ENCODE data around the gene ANKRD34B. TPM values are rescaled to one million over a fixed set of nuclear protein-coding genes. Genes with fewer than 3 reads are reported as not detected.

The ANKRD34B gene
- polyA plus RNA-seq, result not detected

DNA sequence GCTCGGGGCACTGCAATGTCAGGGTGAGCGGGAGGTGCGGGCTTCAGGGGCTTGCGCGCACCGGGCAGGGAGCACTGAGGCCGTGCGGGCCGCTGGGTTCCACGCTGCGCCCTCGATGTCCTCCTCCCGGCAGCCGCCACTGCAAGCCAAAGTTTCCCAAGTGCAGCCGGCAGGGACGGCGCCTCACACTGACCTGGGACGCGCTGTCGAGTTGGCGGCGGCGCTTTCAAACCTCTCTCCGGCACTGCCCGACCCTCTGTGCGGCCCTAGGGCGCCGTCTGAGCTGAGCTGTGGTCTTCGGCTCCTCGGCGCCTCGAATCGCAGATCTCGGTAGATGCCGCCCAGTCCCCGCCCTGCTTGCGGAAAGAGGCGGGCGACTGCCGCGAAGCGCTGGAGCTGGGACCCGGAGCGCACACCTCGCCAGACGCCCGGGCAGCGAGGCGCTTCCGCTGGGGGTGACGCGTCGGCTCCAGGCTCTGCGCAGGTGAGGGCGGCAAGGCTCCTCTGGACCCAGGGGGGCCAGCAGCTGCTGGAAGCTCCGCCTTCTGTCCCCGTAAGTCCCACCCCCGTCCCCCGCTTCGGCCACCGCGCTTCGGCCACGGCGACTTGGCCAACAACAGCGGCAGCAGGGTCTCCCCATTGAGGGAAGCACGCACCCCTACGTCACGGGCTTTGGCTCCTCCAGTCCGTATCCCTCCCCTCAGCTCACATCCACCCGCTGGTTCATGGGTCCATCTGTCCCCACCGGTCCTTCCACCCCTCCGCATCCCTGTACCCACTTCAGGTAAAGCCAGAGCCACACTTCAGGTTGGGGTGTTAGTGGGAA lies at the start of gene ANKRD34B:
Gene ANKRD34B (minus strand): TSS at position 320 of the 826 bp plus-strand sequence. CDS start 10,261 bp downstream, outside the sequence.
- no peak within 1 kb of the TSS for H3K27ac Mint-ChIP-seq
- H3K36me3 Mint-ChIP-seq, result no peaks in the 10 kb centered on the region
- H3K27me3 Mint-ChIP-seq, result peaks cover 59% of the 10 kb centered on the region
- H3K9me3 Mint-ChIP-seq, result peaks cover 0 to 2% (median 0%) of the 10 kb centered on the region in 3 donors
- H3K4me3 Mint-ChIP-seq, result peak within 1 kb of the TSS; percentile 32 to 89 (median 80)
- H3K4me1 Mint-ChIP-seq, result peaks cover 2 to 9% (median 5%) of the 10 kb centered on the region in 3 donors

DNA sequence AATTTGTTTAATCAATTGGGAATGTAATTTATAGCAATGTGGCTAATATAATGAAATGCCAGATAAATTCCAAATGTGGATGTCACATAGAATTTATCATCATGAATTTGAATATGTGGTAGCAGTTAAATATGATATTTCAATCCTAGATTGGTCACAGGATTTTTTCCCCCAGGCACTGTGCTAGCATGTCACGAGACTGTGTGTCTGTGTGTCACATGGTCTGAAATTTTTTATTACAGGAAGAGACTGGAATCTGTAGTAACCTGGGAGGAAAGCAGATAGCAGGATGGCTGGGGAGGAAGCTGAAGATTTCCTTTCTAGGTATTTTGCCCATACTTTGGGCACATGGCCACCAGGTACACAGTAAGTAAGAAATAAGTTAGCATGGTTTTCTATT lies 49.0 kb upstream of the ANKRD34B start:
- Mint-ChIP-seq H3K4me3 (no peak overlapping the region), H3K27me3 (no peaks in the 10 kb centered on the region), H3K9me3 (peaks cover 0 to 3% (median 0%) of the 10 kb centered on the region in 3 donors), H3K36me3 (peaks cover 8% of the 10 kb centered on the region), H3K27ac (no peak overlapping the region), H3K4me1 (no peaks in the 10 kb centered on the region)

DNA sequence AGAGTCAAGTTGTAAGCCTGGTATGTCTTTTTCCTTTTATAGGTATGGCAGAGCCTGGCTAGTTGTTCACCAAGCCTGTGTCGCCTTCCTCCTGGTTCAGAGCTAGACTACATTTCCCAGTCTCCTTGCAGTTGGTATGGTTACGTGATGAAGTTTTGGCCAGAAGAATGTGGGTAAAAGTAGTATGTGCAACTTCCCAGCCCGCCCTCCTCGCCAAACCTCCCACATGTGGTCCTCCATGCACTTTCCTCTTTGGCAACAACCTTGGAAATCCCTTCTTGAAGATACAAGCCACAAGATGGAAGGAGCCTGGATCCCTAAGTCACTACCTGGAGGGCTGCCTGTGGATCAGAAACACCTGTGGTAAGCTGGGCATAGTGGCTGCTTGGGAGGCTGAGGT lies 48.4 kb upstream of the ANKRD34B start:
- H3K27me3 Mint-ChIP-seq, result no peaks in the 10 kb centered on the region
- H3K27ac Mint-ChIP-seq, result peak overlapping the region in 1 of 3 donors; percentile 82
- peaks cover 0 to 3% (median 0%) of the 10 kb centered on the region in 3 donors for H3K9me3 Mint-ChIP-seq
- no peaks in the 10 kb centered on the region for H3K4me1 Mint-ChIP-seq
- peaks cover 8% of the 10 kb centered on the region for H3K36me3 Mint-ChIP-seq
- no peak overlapping the region for H3K4me3 Mint-ChIP-seq

DNA sequence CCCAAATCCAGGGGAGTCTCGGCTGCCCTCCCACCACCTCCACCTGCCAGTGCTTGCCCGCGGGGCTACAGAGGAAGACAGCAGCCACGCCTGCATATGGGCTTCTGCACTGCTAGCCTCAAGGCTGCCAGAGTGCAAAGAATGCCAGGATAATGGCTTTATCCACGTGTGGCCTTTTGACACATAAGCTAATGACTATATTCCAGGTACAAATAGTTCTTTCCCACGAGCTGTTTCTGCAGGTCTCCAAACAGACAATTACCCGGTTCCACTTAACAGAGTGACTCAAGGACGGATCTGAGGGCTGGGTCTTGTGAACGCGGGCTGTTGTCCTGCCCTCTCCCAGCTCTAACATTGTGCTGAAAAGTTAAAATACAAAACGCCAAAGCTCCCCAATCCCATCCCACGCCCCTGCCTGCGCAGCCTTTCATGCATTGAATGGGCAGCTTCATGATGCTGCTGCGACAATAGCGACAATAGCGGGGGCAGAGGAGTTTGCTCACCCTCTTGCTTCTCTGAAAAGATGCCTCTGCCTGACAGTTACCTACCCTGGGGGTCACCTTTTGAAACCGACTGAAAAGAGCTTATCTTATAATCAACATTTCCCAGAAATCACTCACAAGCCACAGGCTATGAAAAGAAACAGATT lies 45.3 kb upstream of the ANKRD34B start:
- Mint-ChIP-seq H3K27ac (no peak overlapping the region), H3K4me1 (no peaks in the 10 kb centered on the region), H3K36me3 (peaks cover 5% of the 10 kb centered on the region), H3K4me3 (no peak overlapping the region), H3K9me3 (no peaks in the 10 kb centered on the region), H3K27me3 (no peaks in the 10 kb centered on the region)

DNA sequence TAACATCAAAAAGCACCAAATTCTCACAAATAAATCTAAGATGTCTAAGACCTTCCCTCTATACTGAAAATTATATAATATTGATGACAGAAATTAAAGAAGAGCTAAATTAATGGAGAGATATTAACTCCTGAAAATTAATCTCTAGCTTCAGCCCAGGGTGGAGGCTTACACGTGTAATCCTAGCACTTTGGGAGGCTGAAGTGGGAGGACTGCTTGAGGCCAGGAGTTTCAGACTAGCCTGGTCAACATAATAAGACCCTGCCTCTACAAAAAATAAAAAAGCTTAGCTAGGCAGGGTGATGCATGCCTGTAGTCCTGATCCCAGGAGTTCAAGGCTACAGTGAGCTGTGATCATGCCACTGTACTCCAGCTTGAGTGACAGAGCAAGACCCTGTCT lies 39.6 kb upstream of the ANKRD34B start:
- Mint-ChIP-seq H3K4me3 (no peak overlapping the region), H3K4me1 (no peaks in the 10 kb centered on the region), H3K27ac (no peak overlapping the region), H3K27me3 (no peaks in the 10 kb centered on the region), H3K36me3 (peaks cover 6% of the 10 kb centered on the region), H3K9me3 (peaks cover 0 to 7% (median 5%) of the 10 kb centered on the region in 3 donors)

DNA sequence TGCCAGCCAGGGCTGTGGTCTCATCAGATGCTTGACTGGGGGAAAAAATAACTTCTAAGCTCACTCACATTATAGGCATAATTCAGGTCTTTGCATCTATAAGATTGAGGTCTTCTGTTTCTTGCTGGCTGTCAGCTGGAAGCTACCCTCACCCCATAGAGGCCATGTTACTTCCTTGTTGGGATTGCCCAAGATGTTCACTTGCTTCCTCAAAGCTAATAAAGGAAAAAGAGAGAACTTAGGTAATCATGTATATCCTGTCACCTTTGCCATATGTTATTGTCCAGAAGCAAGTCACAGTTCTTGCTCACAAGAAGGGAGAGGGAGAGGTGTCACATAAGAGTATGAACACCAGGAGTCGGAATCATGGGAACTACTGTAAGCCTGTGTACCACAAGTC lies 38.7 kb upstream of the ANKRD34B start:
- Mint-ChIP-seq H3K9me3 (peaks cover 0 to 7% (median 5%) of the 10 kb centered on the region in 3 donors), H3K36me3 (peaks cover 6% of the 10 kb centered on the region), H3K27me3 (no peaks in the 10 kb centered on the region), H3K4me1 (no peaks in the 10 kb centered on the region), H3K27ac (peak overlapping the region in 1 of 3 donors; percentile 35), H3K4me3 (no peak overlapping the region)

DNA sequence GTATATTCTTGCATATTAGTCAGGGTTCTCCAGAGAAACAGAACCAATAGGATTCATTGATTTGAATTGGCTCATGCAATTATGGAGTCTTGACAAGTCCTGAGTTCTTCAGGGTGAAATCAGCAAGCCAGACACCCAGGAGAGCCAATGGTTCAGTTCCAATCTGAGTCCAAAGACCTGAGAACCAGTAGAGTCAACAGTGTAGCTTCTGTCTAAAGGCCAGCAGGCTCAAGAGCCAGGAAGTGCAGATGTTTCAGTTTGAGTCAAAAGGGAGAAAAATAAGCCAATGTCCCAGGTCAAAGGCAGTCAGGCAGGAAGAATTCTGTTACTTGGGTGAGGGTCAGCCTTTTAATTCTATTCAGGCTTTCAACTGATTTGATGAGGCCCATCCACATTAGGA lies 37.8 kb upstream of the ANKRD34B start:
- Mint-ChIP-seq H3K27ac (no peak overlapping the region), H3K36me3 (peaks cover 6% of the 10 kb centered on the region), H3K27me3 (no peaks in the 10 kb centered on the region), H3K4me3 (no peak overlapping the region), H3K4me1 (peaks cover 0 to 1% (median 0%) of the 10 kb centered on the region in 3 donors), H3K9me3 (peaks cover 0 to 7% (median 5%) of the 10 kb centered on the region in 3 donors)

DNA sequence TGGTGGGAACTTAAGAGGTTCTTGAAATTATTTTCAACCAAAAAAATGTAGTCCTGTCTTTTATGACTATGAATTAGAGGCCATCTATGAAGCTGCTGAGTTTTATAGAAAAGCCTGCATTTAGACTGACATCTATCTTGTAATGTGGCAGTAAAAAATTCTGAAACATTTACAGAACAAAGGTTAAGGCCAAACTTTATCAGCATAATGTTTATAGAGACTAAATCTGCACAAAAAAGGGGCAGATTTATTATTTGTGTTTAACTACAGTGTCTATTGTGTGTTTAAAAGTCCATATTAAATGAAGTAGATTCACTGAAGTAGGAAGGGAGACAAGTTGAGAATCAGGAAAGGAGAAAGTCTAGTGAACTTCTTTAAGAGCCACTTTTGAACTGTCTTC lies 37.3 kb upstream of the ANKRD34B start:
- peaks cover 6% of the 10 kb centered on the region for H3K36me3 Mint-ChIP-seq
- no peak overlapping the region for H3K4me3 Mint-ChIP-seq
- no peak overlapping the region for H3K27ac Mint-ChIP-seq
- H3K9me3 Mint-ChIP-seq, result peaks cover 0 to 7% (median 5%) of the 10 kb centered on the region in 3 donors
- peaks cover 0 to 1% (median 0%) of the 10 kb centered on the region in 3 donors for H3K4me1 Mint-ChIP-seq
- no peaks in the 10 kb centered on the region for H3K27me3 Mint-ChIP-seq

DNA sequence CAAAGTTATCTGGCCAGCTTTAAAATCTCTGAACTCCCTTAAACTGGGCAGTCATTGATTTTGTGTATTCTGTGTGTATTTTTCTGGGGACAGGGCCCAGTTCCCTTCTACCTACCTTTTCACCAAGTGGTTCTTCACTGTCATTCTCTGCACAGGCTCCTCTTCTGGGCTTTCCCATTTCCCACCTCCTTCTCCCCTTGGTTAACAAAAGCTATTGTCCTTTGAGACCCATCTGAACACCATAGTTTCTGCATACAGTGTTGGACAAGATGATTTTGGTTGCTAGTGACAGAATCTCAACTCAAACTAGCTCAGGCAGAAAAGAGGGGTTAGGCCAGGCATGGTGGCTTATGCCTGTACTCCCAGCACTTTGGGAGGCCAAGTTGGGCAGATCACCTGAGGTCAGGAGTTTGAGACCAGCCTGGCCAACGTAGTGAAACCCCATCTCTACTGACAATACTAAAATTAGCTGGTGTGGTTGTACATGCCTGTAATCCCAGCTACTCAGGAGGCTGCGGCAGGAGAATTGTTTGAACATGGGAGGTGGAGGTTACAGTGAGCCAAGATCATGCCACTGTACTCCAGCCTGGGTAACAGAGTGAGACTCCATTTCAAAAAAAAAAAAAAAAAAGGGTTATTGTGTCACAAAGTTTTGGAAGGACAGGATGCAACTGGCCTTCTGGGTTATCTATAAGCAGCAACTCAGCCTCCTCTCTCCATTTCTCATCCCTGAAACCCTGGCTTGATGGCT lies 31.0 kb upstream of the ANKRD34B start:
- H3K36me3 Mint-ChIP-seq, result no peaks in the 10 kb centered on the region
- H3K4me3 Mint-ChIP-seq, result no peak overlapping the region
- no peak overlapping the region for H3K27ac Mint-ChIP-seq
- no peaks in the 10 kb centered on the region for H3K9me3 Mint-ChIP-seq
- H3K27me3 Mint-ChIP-seq, result no peaks in the 10 kb centered on the region
- peaks cover 0 to 1% (median 0%) of the 10 kb centered on the region in 3 donors for H3K4me1 Mint-ChIP-seq

DNA sequence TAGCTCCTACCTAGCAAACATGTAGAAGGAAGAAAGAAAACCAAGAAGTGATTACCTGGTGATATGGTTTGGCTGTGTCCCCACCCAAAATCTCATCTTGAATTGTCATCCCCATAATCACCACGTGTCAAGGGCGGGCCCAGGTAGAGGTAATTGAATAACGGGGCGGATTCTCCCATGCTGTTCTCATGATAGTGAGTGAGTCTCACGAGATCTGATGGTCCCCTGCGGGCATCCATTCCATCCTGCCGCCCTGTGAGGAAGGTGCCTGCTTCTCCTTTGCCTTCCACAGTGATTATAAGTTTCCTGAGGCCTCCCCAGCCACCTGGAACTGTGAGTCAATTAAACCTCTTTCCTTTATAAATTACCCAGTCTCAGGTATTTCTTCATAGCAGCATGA lies 27.4 kb upstream of the ANKRD34B start:
- H3K4me3 Mint-ChIP-seq, result no peak overlapping the region
- no peaks in the 10 kb centered on the region for H3K4me1 Mint-ChIP-seq
- no peaks in the 10 kb centered on the region for H3K36me3 Mint-ChIP-seq
- no peak overlapping the region for H3K27ac Mint-ChIP-seq
- no peaks in the 10 kb centered on the region for H3K27me3 Mint-ChIP-seq
- H3K9me3 Mint-ChIP-seq, result no peaks in the 10 kb centered on the region

DNA sequence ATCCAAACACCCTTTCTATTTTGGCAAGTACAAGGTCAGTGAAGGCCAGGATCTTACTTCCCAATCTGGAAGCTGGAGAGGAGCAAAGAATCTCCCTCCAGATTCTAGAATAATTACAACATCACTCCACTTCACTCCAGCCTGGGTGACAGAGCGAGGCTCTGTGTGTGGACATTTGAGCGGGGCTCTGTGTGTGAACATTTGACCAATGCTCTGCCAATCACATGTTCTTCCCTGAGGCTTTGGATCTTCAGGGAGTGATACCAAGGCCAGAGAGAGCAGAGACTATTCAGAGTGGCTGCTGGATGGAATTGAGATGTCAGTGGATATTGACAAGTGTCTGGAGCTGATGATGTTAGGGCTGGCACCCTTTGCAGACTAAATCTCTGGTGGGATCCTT lies 24.7 kb upstream of the ANKRD34B start:
- Mint-ChIP-seq H3K9me3 (no peaks in the 10 kb centered on the region), H3K27me3 (no peaks in the 10 kb centered on the region), H3K4me1 (peaks cover 0 to 2% (median 0%) of the 10 kb centered on the region in 3 donors), H3K4me3 (no peak overlapping the region), H3K36me3 (no peaks in the 10 kb centered on the region), H3K27ac (no peak overlapping the region)

DNA sequence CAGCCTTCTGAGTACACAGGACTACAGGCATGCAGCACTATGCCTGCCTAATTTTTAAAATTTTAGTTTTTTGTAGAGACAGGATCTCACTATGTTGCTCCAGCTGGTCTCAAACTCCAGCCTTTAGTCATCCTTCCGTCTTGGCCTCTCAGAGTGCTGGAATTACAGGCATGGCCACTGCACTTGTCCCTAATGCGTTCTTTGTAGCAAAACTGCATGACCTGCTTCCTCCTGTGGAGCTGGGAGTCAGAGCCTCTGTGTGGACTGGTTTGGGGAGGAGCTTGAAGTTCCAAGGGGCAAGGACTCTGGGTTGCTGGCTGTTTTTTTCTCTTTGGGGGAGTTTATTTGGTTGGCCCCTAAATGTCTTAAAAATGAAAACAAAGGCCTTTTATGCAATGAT lies 22.7 kb upstream of the ANKRD34B start:
- no peak overlapping the region for H3K27ac Mint-ChIP-seq
- H3K4me3 Mint-ChIP-seq, result no peak overlapping the region
- no peaks in the 10 kb centered on the region for H3K27me3 Mint-ChIP-seq
- no peaks in the 10 kb centered on the region for H3K9me3 Mint-ChIP-seq
- peaks cover 0 to 2% (median 0%) of the 10 kb centered on the region in 3 donors for H3K4me1 Mint-ChIP-seq
- no peaks in the 10 kb centered on the region for H3K36me3 Mint-ChIP-seq

DNA sequence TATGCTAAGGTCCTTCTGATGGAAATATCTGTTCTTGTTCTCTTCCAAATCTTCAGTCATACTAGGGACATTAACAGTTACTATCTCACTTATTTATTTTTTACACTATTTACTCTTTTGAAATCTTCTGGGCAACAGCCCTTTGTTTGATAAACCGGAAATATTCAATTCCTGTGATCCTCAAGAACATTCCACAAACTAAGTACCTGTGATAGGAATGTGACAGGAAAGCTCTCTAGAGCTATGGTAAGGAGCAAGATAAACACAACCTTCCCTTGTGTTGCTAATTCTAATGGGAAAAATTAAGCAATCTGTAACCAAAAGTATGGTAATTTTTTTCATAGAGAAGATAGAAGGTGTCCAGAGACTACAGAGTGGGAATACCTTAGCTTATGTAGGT lies 22.0 kb upstream of the ANKRD34B start:
- H3K36me3 Mint-ChIP-seq, result no peaks in the 10 kb centered on the region
- peak overlapping the region in 1 of 3 donors; percentile 57 for H3K27ac Mint-ChIP-seq
- no peak overlapping the region for H3K4me3 Mint-ChIP-seq
- H3K27me3 Mint-ChIP-seq, result no peaks in the 10 kb centered on the region
- H3K4me1 Mint-ChIP-seq, result peaks cover 0 to 2% (median 0%) of the 10 kb centered on the region in 3 donors
- H3K9me3 Mint-ChIP-seq, result no peaks in the 10 kb centered on the region

DNA sequence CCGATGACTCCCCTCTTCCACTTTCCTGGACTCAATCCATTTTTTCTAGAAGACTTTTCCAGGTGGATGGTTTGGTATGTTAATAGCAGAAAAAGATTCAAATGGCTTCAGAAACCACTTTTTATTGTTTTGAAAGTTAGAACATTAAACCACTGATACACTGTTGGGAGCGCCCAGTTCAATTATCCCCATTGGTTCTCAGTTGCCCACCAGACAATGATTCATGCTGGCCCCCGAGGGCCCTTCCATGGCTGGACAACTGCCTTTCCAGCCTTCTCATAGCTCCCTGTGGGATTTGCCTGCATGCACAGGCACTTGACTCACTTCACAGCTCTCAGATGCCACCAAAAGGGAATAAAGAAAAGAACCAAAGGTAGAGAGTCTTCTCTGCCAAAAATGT lies 21.3 kb upstream of the ANKRD34B start:
- no peak overlapping the region for H3K4me3 Mint-ChIP-seq
- no peaks in the 10 kb centered on the region for H3K36me3 Mint-ChIP-seq
- H3K9me3 Mint-ChIP-seq, result no peaks in the 10 kb centered on the region
- no peak overlapping the region for H3K27ac Mint-ChIP-seq
- H3K4me1 Mint-ChIP-seq, result peaks cover 0 to 2% (median 0%) of the 10 kb centered on the region in 3 donors
- no peaks in the 10 kb centered on the region for H3K27me3 Mint-ChIP-seq

DNA sequence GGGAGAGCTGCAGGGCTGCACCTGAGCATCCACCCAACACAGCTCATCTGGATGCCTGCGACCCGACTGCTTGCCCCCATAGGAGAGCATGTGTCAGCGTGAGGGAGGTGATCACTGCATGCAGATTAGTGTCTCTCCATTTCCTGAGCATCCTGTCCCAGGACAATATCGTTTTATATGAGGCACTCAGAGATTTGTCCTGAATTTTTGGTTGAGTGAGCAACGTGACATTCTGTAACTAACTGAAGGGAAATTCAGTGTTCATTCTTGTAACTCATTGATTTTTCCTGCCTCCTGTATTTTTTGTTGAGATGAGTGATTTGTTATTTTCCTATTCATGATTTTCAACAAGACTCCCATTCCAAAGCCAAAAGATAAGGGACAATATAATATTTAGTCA lies 20.7 kb upstream of the ANKRD34B start:
- Mint-ChIP-seq H3K4me1 (peaks cover 0 to 2% (median 0%) of the 10 kb centered on the region in 3 donors), H3K4me3 (no peak overlapping the region), H3K9me3 (no peaks in the 10 kb centered on the region), H3K27me3 (no peaks in the 10 kb centered on the region), H3K27ac (no peak overlapping the region), H3K36me3 (no peaks in the 10 kb centered on the region)

Data from IgD-negative memory B cell (primary cell).